Adrenal gland (tissue), 5 donors: ENCODE measurements around the gene GLT6D1.

Experiments used
- CTCF ChIP-seq, 6 experiments: fragments of 450-650 bp in 4 of 6; fragments of 200-600 bp in 2 of 6; sonication (generic) in 1 of 6; IDR thresholded peaks; 1 replicate in 5 of 6; 2 replicates in 1 of 6; pipeline versions ENCODE4 v1.5.1 to v1.8.0; 2016 to 2021; ENCODE audit warnings: antibody characterized with exemption in 6 of 6, mild to moderate bottlenecking in 2 of 6, moderate library complexity in 1 of 6
- POLR2A ChIP-seq, 2 donors: fragments of 450-650 bp; IDR thresholded peaks; one replicate each; pipeline ENCODE4 v1.6.1; 2017; ENCODE audit warnings: antibody characterized with exemption in 2 of 2, mild to moderate bottlenecking in 2 of 2, moderate library complexity in 1 of 2
- donor health status: DM: no; HTN: no; CAD: no.

GRCh38 chr9:135687216-135687615 lies 47.9 kb upstream of the GLT6D1 start:
- no peak for TF ChIP-seq CTCF (IDR thresholded peaks at IDR 0.05)
- TF ChIP-seq POLR2A (IDR thresholded peaks at IDR 0.05), result no peak
